ENCODE results near the gene TUBG1.

The TUBG1 gene

GRCh38 chr17:42564815-42565522 is 44.5 kb upstream of the TUBG1 start:
- peak overlapping the region; percentile 93 for H3K27ac ChIP-seq
- TF ChIP-seq ZFX (IDR thresholded peaks at IDR 0.05; ENCODE audit: borderline replicate concordance), result no peak
- no peak for TF ChIP-seq CTCF (IDR thresholded peaks at IDR 0.05)

GRCh38 chr17:42565523-42566214 is 43.8 kb upstream of the TUBG1 start:
- TF ChIP-seq ZFX (IDR thresholded peaks at IDR 0.05; ENCODE audit: borderline replicate concordance) (no peak), CTCF (IDR thresholded peaks at IDR 0.05) (no peak)
- H3K27ac ChIP-seq, result peak overlapping the region; percentile 93

GRCh38 chr17:42566215-42566882 is 43.1 kb upstream of the TUBG1 start:
- H3K27ac ChIP-seq, result peak overlapping the region; percentile 93
- TF ChIP-seq ZFX (IDR thresholded peaks at IDR 0.05; ENCODE audit: borderline replicate concordance) (no peak), CTCF (IDR thresholded peaks at IDR 0.05) (no peak)

- TF ChIP-seq ZFX (IDR thresholded peaks at IDR 0.05; ENCODE audit: borderline replicate concordance) (no peak), CTCF (IDR thresholded peaks at IDR 0.05) (no peak)
Observed at GRCh38 chr17:42566883-42567573, 42.5 kb upstream of the TUBG1 start, which contains the start of gene MLX. TSS of gene MLX (plus strand) at chr17:42567100. CDS start at chr17:42567125, 25 bp downstream.

GRCh38 chr17:42568341-42569111 is 41.0 kb upstream of the TUBG1 start:
- H3K27ac ChIP-seq, result peak overlapping the region; percentile 93
- TF ChIP-seq ZFX (IDR thresholded peaks at IDR 0.05; ENCODE audit: borderline replicate concordance), result no peak
- TF ChIP-seq CTCF (IDR thresholded peaks at IDR 0.05), result no peak

More at GRCh38 chr17:42566883-42567573, 42.5 kb upstream of the TUBG1 start, which contains the start of gene MLX:
- peak within 1 kb of the TSS; percentile 93 for H3K27ac ChIP-seq

GRCh38 chr17:42571435-42572225 is 37.9 kb upstream of the TUBG1 start:
- peak overlapping the region; percentile 31 for H3K27ac ChIP-seq
- no peak for TF ChIP-seq CTCF (IDR thresholded peaks at IDR 0.05)
- TF ChIP-seq ZFX (IDR thresholded peaks at IDR 0.05; ENCODE audit: borderline replicate concordance), result no peak
